ENCODE results near the gene PDE7B. TPM values are rescaled to one million over a fixed set of nuclear protein-coding genes. Genes with fewer than 3 reads are reported as not detected.

Gene PDE7B
- total and polyA plus RNA-seq, 2 donors (not counting 1 experiment from before 2014, with no cell fraction given) = 2.6 to 7.5 TPM

GRCh38 chr6:135921188-135921587 is 69.7 kb downstream of the PDE7B start:
- Histone ChIP-seq H3K27ac (ENCODE audit: low read length in 2 of 2) (no peak overlapping the region), H3K79me2 (ENCODE audit: control insufficient read depth, insufficient read depth, low read length) (no peaks in the 10 kb centered on the region), H3K9ac (ENCODE audit: low read length) (no peak overlapping the region), H2AFZ (ENCODE audit: insufficient read depth, low read depth, low read length, poor library complexity, severe bottlenecking) (no peak overlapping the region), H3K4me2 (replicated peaks; ENCODE audit: low read depth, low read length, poor library complexity, severe bottlenecking) (no peak overlapping the region), H3K4me1 (ENCODE audit: control insufficient read depth in 2 of 2, insufficient read depth in 2 of 2, low read length in 2 of 2) (peaks cover 0 to 3% of the 10 kb centered on the region in 2 donors), H3K9me3 (ENCODE audit: control extremely low read depth in 1 of 3, control insufficient read depth in 2 of 3, insufficient read depth in 1 of 3, low read length in 2 of 3) (no peaks in the 10 kb centered on the region), H3K27me3 (replicated peaks in 1 of 4; ENCODE audit: control extremely low read depth in 1 of 4, control insufficient read depth in 3 of 4, insufficient read depth in 4 of 4, low read length in 3 of 4) (no peaks in the 10 kb centered on the region), H4K20me1 (ENCODE audit: control insufficient read depth, insufficient read depth, low read length, poor library complexity, severe bottlenecking) (peaks cover 5% of the 10 kb centered on the region), H3K4me3 (ENCODE audit: control extremely low read depth in 1 of 5, extremely low read depth in 1 of 5, insufficient read depth in 1 of 5, low read depth in 2 of 5, low read length in 4 of 5) (no peak overlapping the region), H3K36me3 (replicated peaks in 1 of 2; ENCODE audit: control extremely low read depth in 1 of 2, control insufficient read depth in 1 of 2, extremely low read depth in 1 of 2, insufficient read depth in 2 of 2, low read length in 1 of 2) (no peaks in the 10 kb centered on the region)
- Mint-ChIP-seq H3K4me1 (peaks cover 2% of the 10 kb centered on the region), H3K27ac (no peak overlapping the region), H3K27me3 (peaks cover 5% of the 10 kb centered on the region), H3K9me3 (ENCODE audit: insufficient read depth) (no peaks in the 10 kb centered on the region), H3K4me3 (no peak overlapping the region)
- CTCF ChIA-PET = interaction anchor here (0.6 kb wide), 1 partner anchor 237 kb away, joined by 3 read pairs; no protein-coding TSS in a partner anchor
- WGBS (ENCODE audit: insufficient coverage) = no CpG with 5 or more reads among the region's 2 CpGs
- POLR2A ChIA-PET = no interaction called here
- TF ChIP-seq EZH2 (IDR thresholded peaks at IDR 0.05; ENCODE audit: borderline replicate concordance, insufficient read depth, low read depth, low read length, poor library complexity, severe bottlenecking) (no peak), CTCF (IDR thresholded peaks at IDR 0.05) (no peak)
- ATAC-seq (ENCODE audit: low read depth) = no peak
- intact Hi-C loops (cut with micrococcal nuclease) = no loop called here
- DNase-seq = no peak

- intact Hi-C loops (cut with micrococcal nuclease) = no loop called here
- H4K20me1 ChIP-seq (ENCODE audit: control insufficient read depth, insufficient read depth, low read length, poor library complexity, severe bottlenecking) = peaks cover 5% of the 10 kb centered on the region
- H3K4me2 ChIP-seq (replicated peaks; ENCODE audit: low read depth, low read length, poor library complexity, severe bottlenecking) = no peak overlapping the region
- H3K4me1 ChIP-seq (ENCODE audit: control insufficient read depth in 2 of 2, insufficient read depth in 2 of 2, low read length in 2 of 2) = peaks cover 0 to 3% of the 10 kb centered on the region in 2 donors
- H3K4me3 ChIP-seq (ENCODE audit: control extremely low read depth in 1 of 5, extremely low read depth in 1 of 5, insufficient read depth in 1 of 5, low read depth in 2 of 5, low read length in 4 of 5) = no peak overlapping the region
- H3K36me3 ChIP-seq (replicated peaks in 1 of 2; ENCODE audit: control extremely low read depth in 1 of 2, control insufficient read depth in 1 of 2, extremely low read depth in 1 of 2, insufficient read depth in 2 of 2, low read length in 1 of 2) = no peaks in the 10 kb centered on the region
- no peak for ATAC-seq (ENCODE audit: low read depth)
- no peak for DNase-seq
- H3K79me2 ChIP-seq (ENCODE audit: control insufficient read depth, insufficient read depth, low read length) = no peaks in the 10 kb centered on the region
- H3K4me3 Mint-ChIP-seq = no peak overlapping the region
- TF ChIP-seq CTCF (IDR thresholded peaks at IDR 0.05) (no peak), EZH2 (IDR thresholded peaks at IDR 0.05; ENCODE audit: borderline replicate concordance, insufficient read depth, low read depth, low read length, poor library complexity, severe bottlenecking) (no peak)
- no peak overlapping the region for H2AFZ ChIP-seq (ENCODE audit: insufficient read depth, low read depth, low read length, poor library complexity, severe bottlenecking)
- POLR2A ChIA-PET = no interaction called here
- no peak overlapping the region for H3K27ac ChIP-seq (ENCODE audit: low read length in 2 of 2)
- no peaks in the 10 kb centered on the region for H3K9me3 Mint-ChIP-seq (ENCODE audit: insufficient read depth)
- CTCF ChIA-PET = interaction anchor here (0.7 kb wide), 1 partner anchor 427 kb away, joined by 3 read pairs; no protein-coding TSS in a partner anchor
- H3K27me3 ChIP-seq (replicated peaks in 1 of 4; ENCODE audit: control extremely low read depth in 1 of 4, control insufficient read depth in 3 of 4, insufficient read depth in 4 of 4, low read length in 3 of 4) = no peaks in the 10 kb centered on the region
- H3K27me3 Mint-ChIP-seq = peaks cover 5% of the 10 kb centered on the region
- H3K4me1 Mint-ChIP-seq = peaks cover 2% of the 10 kb centered on the region
- H3K9ac ChIP-seq (ENCODE audit: low read length) = no peak overlapping the region
- H3K9me3 ChIP-seq (ENCODE audit: control extremely low read depth in 1 of 3, control insufficient read depth in 2 of 3, insufficient read depth in 1 of 3, low read length in 2 of 3) = no peaks in the 10 kb centered on the region
- H3K27ac Mint-ChIP-seq = no peak overlapping the region
These were observed 70.7 kb downstream of the PDE7B start for GRCh38 chr6:135922174-135922573.
